Activated T-cell treated with anti-CD3 and anti-CD28 coated beads, Interleukin-2, amount 50 U/mL, for 72 hours (primary cell): ENCODE data around the gene AFDN. TPM values are rescaled to one million over a fixed set of nuclear protein-coding genes. Genes with fewer than 3 reads are reported as not detected.

Experiments
- ATAC-seq, 2 donors: fragments of 150-1000 bp; cut with Tn5 transposase; replicated peaks in 1 of 2; 2 replicates each; pipeline ENCODE4 v1.10.0; 2021; ENCODE audit warnings: moderate library complexity in 2 of 2, mild to moderate bottlenecking in 1 of 2
- DNase-seq, 2 donors: peaks; one replicate each; pipeline ENCODE4 v3.0.0; 2021 to 2022; ENCODE audit warnings: mixed read lengths in 1 of 2
- H3K27ac Mint-ChIP-seq: one replicate; pipeline ENCODE4 v1.8.0; 2022; ENCODE audit warnings: mild to moderate bottlenecking, moderate library complexity, mixed read lengths
- H3K27me3 Mint-ChIP-seq: one replicate; pipeline ENCODE4 v1.8.0; 2022; ENCODE audit warnings: low read depth, mixed read lengths
- H3K36me3 Mint-ChIP-seq, 2 donors: one replicate each; pipeline ENCODE4 v1.8.0; 2022; ENCODE audit warnings: mixed read lengths in 2 of 2, mild to moderate bottlenecking in 1 of 2; ENCODE audit not compliant: insufficient read depth in 2 of 2
- H3K4me1 Mint-ChIP-seq: one replicate; pipeline ENCODE4 v1.8.0; 2022; ENCODE audit warnings: low read depth, mixed read lengths
- H3K4me3 Mint-ChIP-seq, 2 donors: one replicate each; pipeline ENCODE4 v1.8.0; 2022; ENCODE audit warnings: mild to moderate bottlenecking in 2 of 2, mixed read lengths in 2 of 2, moderate library complexity in 2 of 2
- H3K9me3 Mint-ChIP-seq, 2 donors: one replicate each; pipeline ENCODE4 v1.8.0; 2022; ENCODE audit warnings: mixed read lengths in 2 of 2
- total RNA-seq, 2 donors: library from RNA; stranded (reverse); gene quantifications; one replicate each; pipeline ENCODE4 v1.2.3, GENCODE V29; 2022

Gene AFDN
- total RNA-seq, 2 donors from 2014 or later, result 21.6 to 31.9 TPM

- Mint-ChIP-seq H3K27me3 (no peaks in the 10 kb centered on the region), H3K36me3 (peaks cover 1 to 3% of the 10 kb centered on the region in 2 donors), H3K4me1 (no peaks in the 10 kb centered on the region), H3K4me3 (no peak overlapping the region), H3K9me3 (peaks cover 0 to 1% of the 10 kb centered on the region in 2 donors), H3K27ac (no peak overlapping the region)
- ATAC-seq, result no peak
- DNase-seq, result no peak
Observed at GRCh38 chr6:168004023-168004422, 177.3 kb downstream of the AFDN start.

GRCh38 chr6:168004945-168005344 is 178.2 kb downstream of the AFDN start:
- H3K4me3 Mint-ChIP-seq, result no peak overlapping the region
- no peak overlapping the region for H3K27ac Mint-ChIP-seq
- no peak for ATAC-seq

GRCh38 chr6:168005796-168006195 is 179.1 kb downstream of the AFDN start:
- DNase-seq, result no peak
- Mint-ChIP-seq H3K27me3 (no peaks in the 10 kb centered on the region), H3K36me3 (peaks cover 1 to 2% of the 10 kb centered on the region in 2 donors), H3K4me3 (no peak overlapping the region), H3K27ac (no peak overlapping the region), H3K4me1 (no peaks in the 10 kb centered on the region), H3K9me3 (peaks cover 5 to 6% of the 10 kb centered on the region in 2 donors)
- ATAC-seq, result no peak

More at GRCh38 chr6:168004945-168005344, 178.2 kb downstream of the AFDN start:
- peaks cover 0 to 1% of the 10 kb centered on the region in 2 donors for H3K36me3 Mint-ChIP-seq
- no peaks in the 10 kb centered on the region for H3K4me1 Mint-ChIP-seq
- no peak for DNase-seq
- H3K27me3 Mint-ChIP-seq, result no peaks in the 10 kb centered on the region
- H3K9me3 Mint-ChIP-seq, result peaks cover 0 to 1% of the 10 kb centered on the region in 2 donors

GRCh38 chr6:168007592-168008338 is 181.1 kb downstream of the AFDN start:
- no peaks in the 10 kb centered on the region for H3K27me3 Mint-ChIP-seq
- H3K27ac Mint-ChIP-seq, result no peak overlapping the region
- H3K4me3 Mint-ChIP-seq, result no peak overlapping the region
- no peak for ATAC-seq
- no peak for DNase-seq
- H3K9me3 Mint-ChIP-seq, result peaks cover 10 to 16% of the 10 kb centered on the region in 2 donors
- peaks cover 8 to 15% of the 10 kb centered on the region in 2 donors for H3K36me3 Mint-ChIP-seq
- H3K4me1 Mint-ChIP-seq, result no peaks in the 10 kb centered on the region

- H3K4me3 Mint-ChIP-seq, result no peak overlapping the region
- H3K9me3 Mint-ChIP-seq, result peaks cover 13 to 16% of the 10 kb centered on the region in 2 donors
- peaks cover 9 to 15% of the 10 kb centered on the region in 2 donors for H3K36me3 Mint-ChIP-seq
- no peaks in the 10 kb centered on the region for H3K4me1 Mint-ChIP-seq
- H3K27me3 Mint-ChIP-seq, result no peaks in the 10 kb centered on the region
- ATAC-seq (no peak), DNase-seq (no peak)
- no peak overlapping the region for H3K27ac Mint-ChIP-seq
Observed at GRCh38 chr6:168009331-168009730, 182.6 kb downstream of the AFDN start.

GRCh38 chr6:168011291-168011690 is 184.6 kb downstream of the AFDN start:
- peaks cover 13 to 16% of the 10 kb centered on the region in 2 donors for H3K9me3 Mint-ChIP-seq
- H3K36me3 Mint-ChIP-seq, result peaks cover 9 to 15% of the 10 kb centered on the region in 2 donors
- DNase-seq (no peak), ATAC-seq (no peak)
- no peaks in the 10 kb centered on the region for H3K4me1 Mint-ChIP-seq
- H3K4me3 Mint-ChIP-seq, result no peak overlapping the region
- no peak overlapping the region for H3K27ac Mint-ChIP-seq
- no peaks in the 10 kb centered on the region for H3K27me3 Mint-ChIP-seq

GRCh38 chr6:168012431-168013249 is 185.9 kb downstream of the AFDN start:
- H3K27me3 Mint-ChIP-seq, result no peaks in the 10 kb centered on the region
- H3K27ac Mint-ChIP-seq, result no peak overlapping the region
- no peak for DNase-seq
- peaks cover 9 to 15% of the 10 kb centered on the region in 2 donors for H3K36me3 Mint-ChIP-seq
- H3K4me1 Mint-ChIP-seq, result no peaks in the 10 kb centered on the region
- H3K9me3 Mint-ChIP-seq, result peaks cover 13 to 16% of the 10 kb centered on the region in 2 donors
- no peak overlapping the region for H3K4me3 Mint-ChIP-seq
- ATAC-seq, result no peak

- Mint-ChIP-seq H3K36me3 (peaks cover 9 to 15% of the 10 kb centered on the region in 2 donors), H3K27me3 (no peaks in the 10 kb centered on the region), H3K4me1 (no peaks in the 10 kb centered on the region), H3K27ac (no peak overlapping the region), H3K4me3 (no peak overlapping the region), H3K9me3 (peaks cover 13 to 16% of the 10 kb centered on the region in 2 donors)
- DNase-seq (no peak), ATAC-seq (no peak)
Observed at GRCh38 chr6:168013250-168013915, 186.7 kb downstream of the AFDN start.

- Mint-ChIP-seq H3K4me1 (no peaks in the 10 kb centered on the region), H3K36me3 (peaks cover 9 to 14% of the 10 kb centered on the region in 2 donors)
Observed at GRCh38 chr6:168014428-168014827, 187.7 kb downstream of the AFDN start.

GRCh38 chr6:168015009-168015408 is 188.3 kb downstream of the AFDN start:
- H3K27me3 Mint-ChIP-seq, result no peaks in the 10 kb centered on the region
- peaks cover 9 to 14% of the 10 kb centered on the region in 2 donors for H3K36me3 Mint-ChIP-seq
- H3K4me3 Mint-ChIP-seq, result no peak overlapping the region
- H3K27ac Mint-ChIP-seq, result no peak overlapping the region
- DNase-seq (no peak), ATAC-seq (no peak)
- no peaks in the 10 kb centered on the region for H3K4me1 Mint-ChIP-seq
- H3K9me3 Mint-ChIP-seq, result peaks cover 16 to 20% of the 10 kb centered on the region in 2 donors

More at GRCh38 chr6:168014428-168014827, 187.7 kb downstream of the AFDN start:
- Mint-ChIP-seq H3K4me3 (no peak overlapping the region), H3K27ac (no peak overlapping the region), H3K27me3 (no peaks in the 10 kb centered on the region), H3K9me3 (peaks cover 16 to 20% of the 10 kb centered on the region in 2 donors)
- ATAC-seq, result no peak
- DNase-seq, result no peak

- H3K4me3 Mint-ChIP-seq, result no peak overlapping the region
- no peak for DNase-seq
- H3K36me3 Mint-ChIP-seq, result peaks cover 9 to 14% of the 10 kb centered on the region in 2 donors
- H3K27ac Mint-ChIP-seq, result no peak overlapping the region
- no peak for ATAC-seq
- H3K9me3 Mint-ChIP-seq, result peaks cover 13 to 17% of the 10 kb centered on the region in 2 donors
- no peaks in the 10 kb centered on the region for H3K27me3 Mint-ChIP-seq
- no peaks in the 10 kb centered on the region for H3K4me1 Mint-ChIP-seq
Observed at GRCh38 chr6:168015482-168016175, 188.9 kb downstream of the AFDN start.

- Mint-ChIP-seq H3K36me3 (peaks cover 6 to 10% of the 10 kb centered on the region in 2 donors), H3K4me1 (no peaks in the 10 kb centered on the region), H3K4me3 (no peak overlapping the region), H3K9me3 (peaks cover 8 to 11% of the 10 kb centered on the region in 2 donors), H3K27ac (no peak overlapping the region), H3K27me3 (no peaks in the 10 kb centered on the region)
- DNase-seq, result no peak
- no peak for ATAC-seq
Observed at GRCh38 chr6:168016176-168016620, 189.5 kb downstream of the AFDN start.
